Brain pericyte (primary cell): ENCODE results near the gene IQGAP1.
"Not testable (repeated sequence)": the region's sequence is repeated elsewhere in the genome, so short reads cannot be mapped to it uniquely, and the experiment has no call there.

Experiments used
- DNase-seq: peaks from one replicate; pipeline ENCODE4 v3.0.0-alpha.2; 2012; ENCODE audit warnings: low read depth, low spot score

IQGAP1 gene

DNA sequence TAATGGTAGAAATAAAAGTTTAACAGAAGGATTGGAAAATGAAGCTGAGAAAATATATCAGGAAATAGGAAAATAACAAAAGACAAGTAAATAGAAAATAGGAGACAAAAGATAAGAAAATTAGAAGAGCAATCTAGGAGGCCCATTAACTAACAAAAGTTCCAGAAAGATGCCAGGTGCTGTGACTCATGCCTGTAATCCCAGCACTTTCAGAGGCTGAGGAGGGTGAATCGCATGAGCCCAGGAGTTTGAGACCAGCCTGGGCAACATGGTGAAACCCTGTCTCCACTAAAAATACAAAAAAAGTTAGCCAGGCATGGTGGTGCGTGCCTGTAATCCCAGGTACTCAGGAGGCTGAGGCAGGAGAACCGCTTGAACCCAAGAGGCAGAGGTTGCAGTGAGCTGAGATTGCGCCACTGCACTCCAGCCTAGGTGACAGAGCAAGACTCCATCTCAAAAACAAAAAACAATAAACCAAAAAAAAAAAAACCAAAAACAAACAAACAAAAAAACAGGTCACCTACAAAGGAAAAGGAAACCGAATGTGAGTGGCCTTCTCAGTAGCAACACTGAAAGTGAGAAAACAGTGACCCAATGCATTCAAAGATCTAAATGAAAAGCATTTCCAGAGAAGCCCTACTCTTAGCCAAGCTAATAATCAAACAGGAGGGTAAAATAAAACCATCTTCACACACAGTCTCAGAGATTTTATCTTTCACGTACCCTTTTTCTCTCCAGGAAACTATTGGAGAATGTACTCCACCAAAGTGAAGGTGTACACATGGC lies 136.2 kb downstream of the IQGAP1 start:
- not testable (repeated sequence) for DNase-seq

DNA sequence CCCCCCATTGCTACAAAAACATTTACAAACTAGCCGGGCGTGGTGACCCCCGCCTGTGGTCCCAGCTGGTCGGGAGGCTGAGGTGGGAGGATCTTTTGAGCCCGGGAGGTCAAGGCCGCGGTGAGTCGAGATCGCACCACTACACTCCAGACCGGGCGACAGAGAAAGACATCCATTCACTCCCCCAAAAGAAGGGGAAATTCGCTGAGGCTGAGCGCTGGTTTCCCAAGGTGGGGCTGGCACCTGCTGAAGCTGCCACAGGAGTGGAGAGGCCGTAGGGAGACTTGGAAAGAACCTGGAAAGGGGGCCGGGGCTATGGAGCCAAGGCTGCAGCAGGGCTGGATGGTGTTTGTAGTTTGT lies 140.9 kb downstream of the IQGAP1 start:
- DNase-seq, result no peak

DNA sequence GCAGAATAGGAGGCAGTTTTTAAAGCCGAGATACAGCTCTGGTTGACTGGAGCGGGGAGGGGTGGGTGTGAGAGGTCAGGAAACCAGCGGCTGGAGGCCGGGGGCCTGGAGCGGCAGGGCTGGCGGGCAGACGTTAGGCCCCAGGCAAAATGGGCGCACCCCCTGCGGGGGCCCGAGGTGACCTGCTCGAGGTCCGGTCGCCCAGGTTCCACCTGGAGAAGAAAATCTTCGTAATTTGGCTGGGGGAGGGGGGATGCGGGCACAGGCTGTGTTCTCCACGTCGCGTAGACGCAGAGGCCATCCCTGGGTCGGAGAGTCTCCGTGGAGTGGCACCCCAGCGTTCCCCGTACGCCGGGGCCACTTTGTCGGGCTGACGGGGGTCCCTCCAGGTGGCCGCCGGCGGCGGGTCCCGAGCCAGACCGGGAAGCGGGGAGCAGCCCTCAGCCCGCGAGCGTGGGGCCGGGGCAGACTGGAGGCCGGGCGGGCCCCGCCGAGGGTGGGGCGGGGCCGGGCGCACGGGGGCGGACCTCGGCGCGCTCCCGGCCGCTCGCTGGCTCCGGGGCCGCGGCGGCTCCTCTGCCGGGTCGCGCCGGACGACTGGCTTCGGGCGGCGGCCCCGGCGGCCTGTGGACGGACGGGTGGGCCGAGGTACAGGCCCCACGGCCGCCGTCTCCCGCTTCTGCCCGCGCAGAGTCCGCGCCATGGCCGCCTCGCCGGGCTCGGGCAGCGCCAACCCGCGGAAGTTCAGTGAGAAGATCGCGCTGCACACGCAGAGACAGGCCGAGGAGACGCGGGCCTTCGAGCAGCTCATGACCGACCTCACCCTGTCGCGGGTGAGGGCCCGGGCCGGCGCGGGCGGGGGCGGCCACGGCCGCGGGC lies 141.6 kb downstream of the IQGAP1 start, which contains the start of gene CRTC3:
Gene CRTC3, plus strand, starts transcription at position 553 of the 879 bp plus-strand sequence. Its CDS starts 149 bp downstream, at position 702.
- no peak for DNase-seq

DNA sequence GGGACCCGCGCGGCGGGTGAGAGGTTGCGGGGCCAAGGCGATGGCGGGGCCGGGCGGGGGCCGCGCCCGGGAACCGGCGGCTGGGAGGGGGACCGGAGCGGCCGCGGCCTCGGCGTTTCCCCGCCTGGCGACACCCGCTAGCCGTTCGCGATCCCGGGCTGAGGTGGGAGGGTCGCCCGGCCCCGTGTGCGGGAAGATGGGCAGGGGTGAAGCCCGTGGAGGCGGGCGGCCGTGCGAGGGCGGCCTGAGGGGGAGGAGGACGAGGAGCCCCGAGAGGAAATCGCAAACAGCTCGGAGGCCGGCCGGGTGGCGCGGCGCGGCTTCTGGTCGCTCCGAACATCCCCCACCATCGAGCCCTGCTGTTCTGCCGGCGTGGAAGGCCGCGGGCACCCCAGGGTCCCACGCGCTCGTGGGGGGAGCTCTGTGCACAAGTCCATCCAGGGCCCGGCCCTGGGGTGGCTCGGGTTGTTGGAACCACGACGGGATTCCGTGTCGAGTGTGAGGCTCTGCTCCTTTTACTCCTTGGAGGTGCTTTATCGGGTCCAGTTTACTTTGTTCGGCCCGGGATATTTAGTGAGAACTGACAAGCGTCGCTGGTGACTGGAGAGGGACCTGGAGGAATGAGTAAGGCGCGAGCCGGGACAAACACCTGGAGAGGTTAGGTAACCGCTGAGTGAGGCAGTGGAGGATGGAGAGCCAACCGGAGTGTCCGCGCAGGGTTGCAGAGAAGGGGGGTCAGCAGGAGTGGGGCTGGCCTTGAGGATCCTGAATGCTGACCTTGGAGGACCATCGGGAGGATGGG lies 142.4 kb downstream of the IQGAP1 start:
- DNase-seq, result no peak

DNA sequence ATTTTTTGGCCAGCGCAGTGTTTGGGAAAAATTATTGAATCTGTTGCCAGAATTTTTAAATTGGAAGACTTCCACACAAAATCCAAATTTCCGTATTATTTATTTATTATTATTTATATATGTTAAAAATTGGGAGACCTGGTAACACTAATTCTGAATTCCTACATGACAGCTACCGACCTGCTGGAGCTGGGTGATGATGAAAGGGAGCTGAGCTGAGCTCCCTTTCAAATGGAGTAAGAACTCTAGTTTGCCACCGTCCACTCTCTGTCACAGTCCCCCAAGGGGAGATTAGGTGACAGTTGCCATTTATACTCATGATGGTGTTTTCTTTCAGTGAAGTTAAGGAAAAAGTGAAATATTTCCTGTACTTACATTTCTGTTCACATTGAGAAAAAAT lies 143.1 kb downstream of the IQGAP1 start:
- no peak for DNase-seq

DNA sequence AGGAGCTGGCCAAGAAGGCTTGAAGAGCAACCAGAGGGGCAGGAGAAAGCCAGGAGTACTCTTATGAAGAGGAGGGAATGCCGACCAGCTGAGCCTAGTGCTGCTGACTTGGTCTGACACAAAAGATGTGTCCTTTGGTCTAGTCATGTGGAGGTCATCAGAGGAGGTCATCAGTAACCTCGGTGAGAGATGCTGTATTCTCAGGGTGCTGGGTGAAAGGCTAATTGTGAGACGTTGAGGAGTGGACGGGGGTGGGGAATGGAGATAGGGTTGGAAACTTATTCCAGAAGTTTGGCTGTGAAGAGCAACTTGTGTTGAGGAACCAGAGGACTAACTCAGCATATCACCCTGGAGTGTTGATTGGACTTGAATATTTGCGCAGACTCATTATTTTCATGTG lies 147.2 kb downstream of the IQGAP1 start:
- DNase-seq, result no peak

DNA sequence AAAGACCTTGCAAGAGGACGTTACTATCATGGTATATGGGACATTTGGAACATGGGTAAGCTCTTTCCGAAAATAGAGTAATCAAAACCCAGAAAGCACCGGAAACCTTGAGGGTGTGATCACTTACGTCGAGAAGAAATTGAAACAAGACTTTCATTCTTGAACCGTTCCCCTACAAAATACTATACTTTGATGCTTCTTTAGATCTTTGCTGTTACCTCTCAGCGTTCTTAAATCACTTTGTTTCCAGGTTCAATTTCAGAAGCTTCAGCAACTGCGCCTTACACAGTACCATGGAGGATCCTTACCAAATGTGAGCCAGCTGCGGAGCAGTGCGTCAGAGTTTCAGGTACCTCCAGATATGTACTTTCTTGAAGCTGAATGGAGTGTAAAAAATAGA lies 151.7 kb downstream of the IQGAP1 start:
- no peak for DNase-seq

DNA sequence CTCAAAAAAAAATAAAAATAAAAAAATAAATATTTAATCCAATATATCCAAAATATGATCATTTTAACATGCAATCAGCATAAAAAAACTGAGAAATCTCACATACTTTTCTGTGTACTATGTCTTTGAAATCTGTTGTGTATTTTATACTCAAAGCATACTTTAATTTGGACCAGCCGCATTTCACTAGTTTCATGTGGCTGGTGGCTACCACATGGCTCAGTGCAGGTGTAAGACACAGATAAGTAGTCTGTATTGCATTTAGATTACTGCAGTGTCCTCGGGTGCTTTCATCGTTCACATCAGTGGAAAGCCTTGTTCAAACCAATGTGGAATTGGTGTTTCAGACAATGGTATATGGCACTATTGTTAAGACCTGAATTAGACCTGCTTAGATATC lies 152.7 kb downstream of the IQGAP1 start:
- DNase-seq, result no peak

DNA sequence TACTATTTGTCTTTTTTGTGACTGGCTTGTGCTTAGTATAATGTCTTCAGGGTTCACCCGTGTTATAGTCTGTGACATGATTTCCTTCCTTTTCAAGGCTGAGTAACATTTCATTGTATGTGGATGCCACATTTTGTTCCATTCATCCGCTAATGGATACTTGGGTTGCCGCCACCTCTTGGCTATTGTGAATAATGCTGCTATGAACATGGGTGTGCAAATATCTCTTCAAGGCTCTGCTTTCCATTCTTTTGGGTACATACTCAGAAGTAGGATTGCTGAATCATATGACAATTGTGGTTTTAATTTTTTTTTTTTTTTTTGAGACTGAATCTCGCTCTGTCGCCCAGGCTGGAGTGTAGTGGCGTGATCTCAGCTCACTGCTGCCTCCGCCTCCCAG lies 157.1 kb downstream of the IQGAP1 start:
- no peak for DNase-seq

DNA sequence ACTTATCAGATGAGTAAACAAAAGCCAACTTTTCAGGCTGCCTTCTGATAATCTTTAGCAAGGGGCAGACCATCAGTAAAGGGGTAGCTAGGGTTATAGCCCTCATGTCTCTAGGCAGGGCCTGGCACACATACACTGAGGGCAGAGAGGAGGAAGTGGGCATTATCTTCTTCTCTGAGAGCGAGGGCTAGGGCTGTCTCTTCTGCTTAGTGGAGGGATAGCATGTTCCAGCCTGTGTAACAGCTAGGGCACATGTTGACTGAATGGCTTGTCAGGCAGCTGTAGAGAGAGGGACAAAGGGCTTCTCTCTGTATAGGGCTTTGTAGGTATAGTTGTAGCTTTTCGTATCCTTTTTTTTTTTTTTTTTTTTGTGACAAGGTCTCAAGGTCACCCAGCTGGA lies 159.5 kb downstream of the IQGAP1 start:
- DNase-seq, result no peak

DNA sequence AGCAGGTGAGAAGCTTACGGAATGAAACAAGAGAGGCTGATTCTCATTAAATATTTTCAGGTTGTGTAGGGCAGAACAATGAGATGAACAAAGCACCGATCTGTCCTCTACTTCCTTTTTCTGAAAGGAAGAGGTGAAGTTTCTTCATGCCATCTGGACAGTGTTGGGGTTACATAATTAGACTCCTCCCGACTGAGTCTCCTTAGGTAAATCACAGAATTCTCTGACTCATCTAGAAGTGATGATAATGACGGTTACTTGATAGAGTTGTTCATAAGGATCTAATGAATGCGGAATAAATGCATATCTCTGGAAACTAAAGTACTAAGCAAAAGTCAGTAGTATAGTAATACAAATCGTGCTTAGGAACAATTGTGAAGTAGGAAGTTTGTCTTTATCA lies 162.9 kb downstream of the IQGAP1 start:
- no peak for DNase-seq
